SK-N-SH treated with all-trans-retinoic acid at 6 μM for 48 hours (cell line): Measurements from ENCODE around the gene ATP9A.

ENCODE experiments used
- ATAC-seq: fragments of 200-7000 bp; cut with Tn5 transposase; 3 replicates; pipeline ENCODE4 v1.9.1; 2020; ENCODE audit warnings: mild to moderate bottlenecking, moderate library complexity
- BACH2 ChIP-seq: fragments of 250-450 bp; sonication (Bioruptor Pico); IDR thresholded peaks from 2 replicates; pipeline ENCODE4 v1.9.0; 2021; ENCODE audit warnings: mild to moderate bottlenecking, borderline replicate concordance
- CREB5 ChIP-seq: fragments of 250-450 bp; sonication (Bioruptor Pico); IDR thresholded peaks from 2 replicates; pipeline ENCODE4 v1.5.1; 2020; ENCODE audit warnings: low read depth, mild to moderate bottlenecking, moderate library complexity
- CSDC2 ChIP-seq: fragments of 250-450 bp; sonication (Bioruptor Pico); IDR thresholded peaks from 2 replicates; pipeline ENCODE4 v1.5.0; 2020; ENCODE audit warnings: mild to moderate bottlenecking, moderate library complexity
- CSRNP3 ChIP-seq: fragments of 250-450 bp; sonication (Bioruptor Pico); IDR thresholded peaks from 2 replicates; pipeline ENCODE4 v1.5.1; 2021; ENCODE audit warnings: mild to moderate bottlenecking, moderate library complexity
- ESRRG ChIP-seq: fragments of 250-450 bp; sonication (Bioruptor Pico); IDR thresholded peaks from 2 replicates; pipeline ENCODE4 v1.6.1; 2021; ENCODE audit warnings: mild to moderate bottlenecking
- GLIS3 ChIP-seq: fragments of 250-450 bp; sonication (Bioruptor Pico); IDR thresholded peaks from 2 replicates; pipeline ENCODE4 v1.5.0; 2020; ENCODE audit warnings: mild to moderate bottlenecking, moderate library complexity
- ISL1 ChIP-seq: fragments of 250-450 bp; sonication (Bioruptor Pico); IDR thresholded peaks from 2 replicates; pipeline ENCODE4 v2.1.2; 2022; ENCODE audit warnings: mild to moderate bottlenecking, moderate library complexity
- OSR1 ChIP-seq: fragments of 250-450 bp; sonication (Bioruptor Pico); IDR thresholded peaks from 2 replicates; pipeline ENCODE4 v1.8.0; 2022; ENCODE audit warnings: moderate library complexity, mild to moderate bottlenecking, inconsistent platforms
- PATZ1 ChIP-seq: fragments of 250-450 bp; sonication (Bioruptor Pico); IDR thresholded peaks from 2 replicates; pipeline ENCODE4 v1.8.0; 2020; ENCODE audit warnings: mild to moderate bottlenecking, moderate library complexity, borderline replicate concordance
- POU6F1 ChIP-seq: fragments of 250-450 bp; sonication (Bioruptor Pico); IDR thresholded peaks from 2 replicates; pipeline ENCODE4 v1.8.0; 2021; ENCODE audit warnings: low read depth, mild to moderate bottlenecking, moderate library complexity, borderline replicate concordance
- RARB ChIP-seq: fragments of 250-450 bp; sonication (Bioruptor Pico); IDR thresholded peaks from 2 replicates; pipeline ENCODE4 v1.8.0; 2021; ENCODE audit warnings: mild to moderate bottlenecking, moderate library complexity
- SNAI2 ChIP-seq: fragments of 250-450 bp; sonication (Bioruptor Pico); IDR thresholded peaks from 2 replicates; pipeline ENCODE4 v1.5.0; 2020; ENCODE audit warnings: mild to moderate bottlenecking, moderate library complexity
- TOX ChIP-seq: fragments of 250-450 bp; sonication (Bioruptor Pico); IDR thresholded peaks from 2 replicates; pipeline ENCODE4 v1.8.0; 2021; ENCODE audit warnings: mild to moderate bottlenecking, moderate library complexity, borderline replicate concordance
- TSHZ2 ChIP-seq: fragments of 250-450 bp; sonication (Bioruptor Pico); IDR thresholded peaks from 2 replicates; pipeline ENCODE4 v1.5.0; 2020; ENCODE audit warnings: mild to moderate bottlenecking, moderate library complexity
- ZFP3 ChIP-seq: fragments of 250-450 bp; sonication (Bioruptor Pico); IDR thresholded peaks from 2 replicates; pipeline ENCODE4 v1.5.0; 2020; ENCODE audit warnings: mild to moderate bottlenecking, moderate library complexity
- ZFP30 ChIP-seq: fragments of 450-650 bp; formaldehyde crosslinking; IDR thresholded peaks from 2 replicates; pipeline ENCODE4 v1.5.0; 2022; ENCODE audit warnings: mild to moderate bottlenecking, moderate library complexity
- ZNF565 ChIP-seq: fragments of 450-650 bp; formaldehyde crosslinking; conservative IDR thresholded peaks from 2 replicates; pipeline ENCODE4 v1.5.0; 2020; ENCODE audit warnings: low read depth, mild to moderate bottlenecking, moderate library complexity
- ZNF70 ChIP-seq: fragments of 450-650 bp; formaldehyde crosslinking; IDR thresholded peaks from 2 replicates; pipeline ENCODE4 v1.5.0; 2020; ENCODE audit warnings: mild to moderate bottlenecking, moderate library complexity
- ZNF8 ChIP-seq: fragments of 450-650 bp; formaldehyde crosslinking; IDR thresholded peaks from 2 replicates; pipeline ENCODE4 v1.5.0; 2020; ENCODE audit warnings: mild to moderate bottlenecking, moderate library complexity

Gene ATP9A

GRCh38 chr20:51567622-51568021, 200.6 kb downstream of the ATP9A start (continued):
- TF ChIP-seq CREB5 (CRISPR knock-in tag) (no peak), ZFP30 (no peak), CSRNP3 (CRISPR knock-in tag) (no peak), RARB (CRISPR knock-in tag) (no peak), PATZ1 (CRISPR knock-in tag) (no peak), ZFP3 (no peak), BACH2 (CRISPR knock-in tag) (no peak), ISL1 (CRISPR knock-in tag) (no peak)

GRCh38 chr20:51566594-51566993, 201.6 kb downstream of the ATP9A start:
- no peak for TF ChIP-seq ESRRG (CRISPR knock-in tag)
- no peak for TF ChIP-seq TOX (CRISPR knock-in tag)
- TF ChIP-seq CSRNP3 (CRISPR knock-in tag), result no peak
- no peak for TF ChIP-seq CSDC2 (CRISPR knock-in tag)
- TF ChIP-seq PATZ1 (CRISPR knock-in tag), result no peak
- TF ChIP-seq RARB (CRISPR knock-in tag), result no peak
- no peak for TF ChIP-seq GLIS3 (CRISPR knock-in tag)
- TF ChIP-seq ISL1 (CRISPR knock-in tag), result no peak
- TF ChIP-seq BACH2 (CRISPR knock-in tag), result no peak
- no peak for TF ChIP-seq ZNF8 (CRISPR knock-in tag)
- no peak for TF ChIP-seq ZNF565 (CRISPR knock-in tag)
- no peak for TF ChIP-seq ZNF70
- no peak for TF ChIP-seq CREB5 (CRISPR knock-in tag)
- no peak for TF ChIP-seq ZFP3
- TF ChIP-seq SNAI2 (CRISPR knock-in tag), result no peak
- TF ChIP-seq POU6F1 (CRISPR knock-in tag), result no peak
- no peak for TF ChIP-seq TSHZ2 (CRISPR knock-in tag)
- TF ChIP-seq ZFP30, result no peak
- no peak for TF ChIP-seq OSR1
- TF ChIP-seq, all 23 proteins: peak for 0
- ATAC-seq, result no peak
